ENCODE data around the gene CLEC18B.

GRCh38 chr16:74465281-74465680 lies 44.0 kb upstream of the CLEC18B start:
- TF ChIP-seq, protein P1, sequence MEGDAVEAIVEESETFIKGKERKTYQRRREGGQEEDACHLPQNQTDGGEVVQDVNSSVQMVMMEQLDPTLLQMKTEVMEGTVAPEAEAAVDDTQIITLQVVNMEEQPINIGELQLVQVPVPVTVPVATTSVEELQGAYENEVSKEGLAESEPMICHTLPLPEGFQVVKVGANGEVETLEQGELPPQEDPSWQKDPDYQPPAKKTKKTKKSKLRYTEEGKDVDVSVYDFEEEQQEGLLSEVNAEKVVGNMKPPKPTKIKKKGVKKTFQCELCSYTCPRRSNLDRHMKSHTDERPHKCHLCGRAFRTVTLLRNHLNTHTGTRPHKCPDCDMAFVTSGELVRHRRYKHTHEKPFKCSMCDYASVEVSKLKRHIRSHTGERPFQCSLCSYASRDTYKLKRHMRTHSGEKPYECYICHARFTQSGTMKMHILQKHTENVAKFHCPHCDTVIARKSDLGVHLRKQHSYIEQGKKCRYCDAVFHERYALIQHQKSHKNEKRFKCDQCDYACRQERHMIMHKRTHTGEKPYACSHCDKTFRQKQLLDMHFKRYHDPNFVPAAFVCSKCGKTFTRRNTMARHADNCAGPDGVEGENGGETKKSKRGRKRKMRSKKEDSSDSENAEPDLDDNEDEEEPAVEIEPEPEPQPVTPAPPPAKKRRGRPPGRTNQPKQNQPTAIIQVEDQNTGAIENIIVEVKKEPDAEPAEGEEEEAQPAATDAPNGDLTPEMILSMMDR (IDR thresholded peaks at IDR 0.05) = no peak
- no peak for TF ChIP-seq EZH2 (IDR thresholded peaks at IDR 0.05)
